GM13977 (cell line): ENCODE measurements around the gene FLRT2.

ENCODE experiments used
- DNase-seq: peaks from one replicate; pipeline ENCODE4 v3.0.0; 2012; ENCODE audit warnings: low spot score
- in situ Hi-C: fragments of 300-500 bp; cut with MboI; formaldehyde crosslinking; loops from one replicate; pipeline ENCODE4 v1.12.0; 2022; ENCODE audit warnings: low sequenced_read_pairs, low pct_unique_long_range_greater_than_20kb, mixed read lengths, inconsistent platforms; ENCODE audit not compliant: unreplicated experiment
- TF ChIP-seq, protein P1 (sequence below): IDR thresholded peaks from 2 replicates; pipeline ENCODE4 v1.5.1; 2012; ENCODE audit warnings: mild to moderate bottlenecking, control low read depth; ENCODE audit not compliant: insufficient read depth; ENCODE audit errors: extremely low read depth, missing control alignments

Gene FLRT2

DNA sequence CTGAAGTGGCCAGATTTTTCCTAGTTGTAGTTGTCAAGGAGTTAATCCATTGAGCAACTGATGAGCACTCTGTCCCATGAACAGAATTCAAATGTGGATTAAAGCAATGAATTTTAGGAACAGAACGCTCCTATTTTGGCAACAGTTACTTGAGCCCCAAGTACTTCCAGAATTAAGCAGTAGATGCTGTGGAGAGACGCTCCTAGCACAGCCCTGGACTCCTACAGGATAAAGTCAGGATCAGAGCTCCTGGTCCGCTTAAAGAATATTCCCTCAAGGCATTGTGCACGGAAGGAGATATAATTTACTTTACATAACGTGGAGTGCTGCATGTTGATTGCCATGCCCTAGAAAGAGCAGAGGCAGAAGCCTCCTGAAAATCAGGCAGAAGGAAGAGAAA lies 53.4 kb downstream of the FLRT2 start:
- TF ChIP-seq, protein P1, sequence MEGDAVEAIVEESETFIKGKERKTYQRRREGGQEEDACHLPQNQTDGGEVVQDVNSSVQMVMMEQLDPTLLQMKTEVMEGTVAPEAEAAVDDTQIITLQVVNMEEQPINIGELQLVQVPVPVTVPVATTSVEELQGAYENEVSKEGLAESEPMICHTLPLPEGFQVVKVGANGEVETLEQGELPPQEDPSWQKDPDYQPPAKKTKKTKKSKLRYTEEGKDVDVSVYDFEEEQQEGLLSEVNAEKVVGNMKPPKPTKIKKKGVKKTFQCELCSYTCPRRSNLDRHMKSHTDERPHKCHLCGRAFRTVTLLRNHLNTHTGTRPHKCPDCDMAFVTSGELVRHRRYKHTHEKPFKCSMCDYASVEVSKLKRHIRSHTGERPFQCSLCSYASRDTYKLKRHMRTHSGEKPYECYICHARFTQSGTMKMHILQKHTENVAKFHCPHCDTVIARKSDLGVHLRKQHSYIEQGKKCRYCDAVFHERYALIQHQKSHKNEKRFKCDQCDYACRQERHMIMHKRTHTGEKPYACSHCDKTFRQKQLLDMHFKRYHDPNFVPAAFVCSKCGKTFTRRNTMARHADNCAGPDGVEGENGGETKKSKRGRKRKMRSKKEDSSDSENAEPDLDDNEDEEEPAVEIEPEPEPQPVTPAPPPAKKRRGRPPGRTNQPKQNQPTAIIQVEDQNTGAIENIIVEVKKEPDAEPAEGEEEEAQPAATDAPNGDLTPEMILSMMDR: no peak
- no peak for DNase-seq
- in situ Hi-C loops: no loop called here

DNA sequence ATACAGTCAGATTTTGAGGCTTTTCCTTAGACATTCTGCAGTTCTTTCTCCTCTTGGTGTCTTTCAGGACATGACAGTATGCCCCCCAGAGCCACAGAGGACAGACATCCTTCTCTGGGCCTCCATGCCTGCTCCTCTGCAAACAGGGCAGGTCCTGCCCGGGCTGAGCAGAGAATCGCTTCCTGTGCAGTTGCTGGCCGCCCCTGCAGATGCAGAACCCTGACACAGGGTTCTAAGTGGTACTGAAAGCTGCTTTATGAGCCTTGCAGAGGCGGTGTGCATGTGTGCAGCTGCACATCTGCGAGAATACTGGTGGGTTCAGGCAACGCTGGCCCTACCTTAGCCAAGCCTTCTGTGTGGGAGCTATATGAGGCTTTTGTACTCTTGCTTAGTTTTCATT lies 54.5 kb downstream of the FLRT2 start:
- in situ Hi-C loops: no loop called here
- TF ChIP-seq, protein P1: no peak
- DNase-seq: no peak

DNA sequence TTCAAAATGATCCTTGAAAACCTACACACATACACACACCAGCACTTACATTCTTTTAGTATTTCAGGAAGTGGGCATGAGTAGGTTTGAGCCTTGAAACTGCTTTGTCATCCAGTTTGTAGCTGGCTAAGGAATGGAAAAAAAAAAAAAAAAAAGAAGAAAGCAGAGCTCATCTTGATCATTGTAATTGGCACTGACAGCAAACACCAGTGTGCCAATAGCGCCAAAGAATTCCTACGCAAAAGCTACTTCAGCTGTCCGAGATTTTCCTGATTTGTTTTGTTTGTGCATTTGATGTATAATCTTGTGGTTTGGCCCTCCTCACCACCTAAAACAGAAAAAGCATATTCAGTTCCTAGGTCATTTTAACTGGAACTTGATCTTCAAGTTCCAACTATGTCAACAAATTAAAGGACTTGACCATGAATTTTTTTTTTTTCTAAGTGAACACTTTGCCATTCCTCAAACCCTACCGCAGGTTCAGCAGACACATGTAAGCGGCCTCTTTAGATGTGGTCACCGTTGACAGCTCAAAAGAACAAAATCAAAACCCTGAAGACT lies 57.3 kb downstream of the FLRT2 start:
- DNase-seq: no peak
- in situ Hi-C loops: no loop called here
- TF ChIP-seq, protein P1: no peak

GRCh38 chr14:85590784-85591183 lies 60.8 kb downstream of the FLRT2 start:
- DNase-seq: no peak
- TF ChIP-seq, protein P1: no peak
- in situ Hi-C loops: no loop called here

DNA sequence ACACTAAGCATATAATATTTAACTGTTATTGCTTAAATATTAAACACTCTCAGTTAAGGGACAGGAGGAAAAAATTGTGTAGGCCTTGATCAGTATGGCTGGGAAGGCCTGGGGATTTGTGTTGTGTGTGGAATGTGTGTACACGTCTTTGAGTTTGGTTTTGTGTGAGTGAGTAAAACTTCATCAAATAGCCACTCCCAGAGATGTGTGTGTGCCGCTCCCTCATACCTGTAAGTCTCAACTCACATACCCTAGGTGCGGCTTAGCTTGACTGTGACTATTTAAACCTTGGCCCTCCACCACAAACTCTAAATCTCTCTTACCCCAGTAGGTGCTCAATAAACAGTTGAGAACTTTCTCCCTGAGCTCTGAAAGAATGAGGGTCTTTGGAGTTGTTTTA lies 64.3 kb downstream of the FLRT2 start:
- TF ChIP-seq, protein P1: no peak
- in situ Hi-C loops: no loop called here
- no peak for DNase-seq

- no peak for DNase-seq
- in situ Hi-C loops: no loop called here
- TF ChIP-seq, protein P1: no peak
These were observed 66.0 kb downstream of the FLRT2 start for GRCh38 chr14:85595981-85596380.

DNA sequence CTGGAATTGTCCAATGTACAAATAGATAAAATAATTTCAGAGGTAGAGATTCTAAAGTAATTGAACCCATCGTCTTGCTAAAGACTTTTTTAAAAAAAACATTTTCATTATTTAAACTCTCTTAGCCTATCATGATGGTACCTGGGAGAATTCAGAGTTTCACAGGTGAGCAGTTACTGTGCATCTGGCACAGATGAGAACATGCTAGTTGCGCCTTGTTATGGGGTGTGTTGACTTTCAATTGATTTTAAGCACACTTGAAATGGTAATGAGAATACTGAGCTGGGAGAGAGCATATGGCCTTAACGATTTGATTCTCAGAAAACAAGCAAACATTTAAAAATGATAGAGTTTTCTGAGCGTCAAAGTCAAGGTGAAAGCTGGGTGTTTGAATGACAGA lies 66.6 kb downstream of the FLRT2 start:
- no peak for DNase-seq
- in situ Hi-C loops: no loop called here
- TF ChIP-seq, protein P1: no peak
